ENCODE measurements around the gene CLDN24. TPM values are rescaled to one million over a fixed set of nuclear protein-coding genes. Genes with fewer than 3 reads are reported as not detected.

The CLDN24 gene
- total RNA-seq, 2 donors from 2014 or later: not detected

GRCh38 chr4:183323295-183323694 lies 1.1 kb upstream of the CLDN24 start:
- H3K4me3 ChIP-seq (ENCODE audit: low read length): no peak overlapping the region

GRCh38 chr4:183321516-183321915 lies 710 bp downstream of the CLDN24 start:
- Mint-ChIP-seq H3K4me1 (no peaks in the 10 kb centered on the region), H3K36me3 (ENCODE audit: low read depth) (peaks cover 43% of the 10 kb centered on the region), H3K27me3 (ENCODE audit: insufficient read depth) (no peaks in the 10 kb centered on the region), H3K4me3 (no peak overlapping the region), H3K9me3 (peaks cover 18% of the 10 kb centered on the region), H3K27ac (no peak overlapping the region)
- no peak for DNase-seq
- Histone ChIP-seq H3K4me1 (ENCODE audit: control insufficient read depth, insufficient read depth, low read length) (no peaks in the 10 kb centered on the region), H3K36me3 (ENCODE audit: control insufficient read depth, insufficient read depth, low read length) (peaks cover 43% of the 10 kb centered on the region), H3K27ac (ENCODE audit: low read depth, low read length) (no peak overlapping the region), H3K9me3 (ENCODE audit: control insufficient read depth, low read length) (peaks cover 12% of the 10 kb centered on the region), H3K4me3 (ENCODE audit: low read length) (no peak overlapping the region), H3K9ac (ENCODE audit: extremely low read depth, low read length, poor library complexity, severe bottlenecking) (no peak overlapping the region), H3K27me3 (ENCODE audit: control insufficient read depth, insufficient read depth, low read length, poor library complexity, severe bottlenecking) (no peaks in the 10 kb centered on the region)
- no peak for TF ChIP-seq CTCF (conservative IDR thresholded peaks at IDR 0.05)
- 97 to 100% methylated on average over 2 to 5 of the region's 5 CpGs for WGBS, 2 experiments (ENCODE audit: insufficient coverage in 1 of 2, insufficient read length in 1 of 2)

More at GRCh38 chr4:183323295-183323694, 1.1 kb upstream of the CLDN24 start:
- no peak overlapping the region for H3K27ac ChIP-seq (ENCODE audit: low read depth, low read length)
- TF ChIP-seq CTCF (conservative IDR thresholded peaks at IDR 0.05): no peak
- Mint-ChIP-seq H3K4me1 (no peaks in the 10 kb centered on the region), H3K27me3 (ENCODE audit: insufficient read depth) (no peaks in the 10 kb centered on the region), H3K9me3 (peaks cover 26% of the 10 kb centered on the region), H3K4me3 (no peak overlapping the region), H3K27ac (no peak overlapping the region), H3K36me3 (ENCODE audit: low read depth) (peaks cover 47% of the 10 kb centered on the region)
- H3K9ac ChIP-seq (ENCODE audit: extremely low read depth, low read length, poor library complexity, severe bottlenecking): no peak overlapping the region
- no peaks in the 10 kb centered on the region for H3K4me1 ChIP-seq (ENCODE audit: control insufficient read depth, insufficient read depth, low read length)
- H3K9me3 ChIP-seq (ENCODE audit: control insufficient read depth, low read length): peaks cover 30% of the 10 kb centered on the region
- no peak for DNase-seq
- peaks cover 27% of the 10 kb centered on the region for H3K36me3 ChIP-seq (ENCODE audit: control insufficient read depth, insufficient read depth, low read length)
- no peaks in the 10 kb centered on the region for H3K27me3 ChIP-seq (ENCODE audit: control insufficient read depth, insufficient read depth, low read length, poor library complexity, severe bottlenecking)
- 91 to 95% methylated on average over 6 of the region's 6 CpGs for WGBS, 2 experiments (ENCODE audit: insufficient coverage in 1 of 2, insufficient read length in 1 of 2)

- WGBS, 2 experiments (ENCODE audit: insufficient coverage in 1 of 2, insufficient read length in 1 of 2): 95 to 100% methylated on average over 1 to 2 of the region's 2 CpGs
Measured at GRCh38 chr4:183321079-183321478, 1.1 kb downstream of the CLDN24 start.

More at GRCh38 chr4:183321079-183321478, 1.1 kb downstream of the CLDN24 start:
- H3K27ac Mint-ChIP-seq: no peak overlapping the region
- Histone ChIP-seq H3K27me3 (ENCODE audit: control insufficient read depth, insufficient read depth, low read length, poor library complexity, severe bottlenecking) (no peaks in the 10 kb centered on the region), H3K9me3 (ENCODE audit: control insufficient read depth, low read length) (peaks cover 8% of the 10 kb centered on the region), H3K9ac (ENCODE audit: extremely low read depth, low read length, poor library complexity, severe bottlenecking) (no peak overlapping the region), H3K4me3 (ENCODE audit: low read length) (no peak overlapping the region), H3K36me3 (ENCODE audit: control insufficient read depth, insufficient read depth, low read length) (peaks cover 48% of the 10 kb centered on the region), H3K4me1 (ENCODE audit: control insufficient read depth, insufficient read depth, low read length) (no peaks in the 10 kb centered on the region), H3K27ac (ENCODE audit: low read depth, low read length) (no peak overlapping the region)
- H3K9me3 Mint-ChIP-seq: peaks cover 13% of the 10 kb centered on the region
- no peaks in the 10 kb centered on the region for H3K27me3 Mint-ChIP-seq (ENCODE audit: insufficient read depth)
- peaks cover 42% of the 10 kb centered on the region for H3K36me3 Mint-ChIP-seq (ENCODE audit: low read depth)
- H3K4me3 Mint-ChIP-seq: no peak overlapping the region
- no peak for DNase-seq
- no peak for TF ChIP-seq CTCF (conservative IDR thresholded peaks at IDR 0.05)
- no peaks in the 10 kb centered on the region for H3K4me1 Mint-ChIP-seq
